Measurements from ENCODE around the gene STAT3. TPM values are rescaled to one million over a fixed set of nuclear protein-coding genes. Genes with fewer than 3 reads are reported as not detected.

Gene STAT3
- total RNA-seq, 2 experiments from 2014 or later: 276 to 286 TPM

DNA sequence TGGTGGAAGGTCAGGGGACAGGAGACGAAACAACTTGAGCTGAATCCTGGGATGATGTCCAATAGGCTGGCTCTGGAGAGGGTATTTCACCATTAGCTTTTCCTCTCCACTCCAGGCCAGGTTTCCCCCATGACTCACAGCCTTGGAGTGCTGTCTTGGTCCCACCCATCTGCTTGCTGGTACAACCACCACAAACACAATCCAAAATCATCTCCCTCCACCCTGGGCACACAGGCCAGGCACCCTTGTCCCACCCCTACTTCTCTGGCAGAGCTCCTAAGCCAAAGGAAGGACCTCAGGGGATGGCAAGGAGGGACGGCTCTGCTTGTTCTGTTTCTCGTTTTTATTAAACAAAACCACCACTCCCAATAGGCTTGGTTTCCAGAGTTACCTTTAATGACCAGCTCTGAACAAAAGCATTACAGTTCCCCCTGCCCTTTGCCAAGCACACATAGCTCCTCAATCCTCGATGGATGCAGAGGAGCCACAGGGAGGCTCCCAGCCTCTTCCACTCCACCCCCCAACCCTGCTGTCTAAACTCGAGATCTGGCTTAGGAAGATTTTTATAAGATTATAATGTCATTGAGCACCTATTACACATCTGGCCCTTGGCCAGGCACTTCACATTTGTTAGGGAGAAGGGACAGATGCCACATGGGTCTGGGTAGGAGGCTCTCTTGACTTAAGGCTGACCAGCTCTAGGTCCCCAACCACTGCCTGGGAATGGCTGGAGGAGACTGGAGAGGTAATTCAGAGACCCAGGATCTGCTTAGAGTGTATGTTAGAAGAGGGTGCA lies 21.5 kb upstream of the STAT3 start:
- Mint-ChIP-seq H3K27me3 (no peaks in the 10 kb centered on the region), H3K9me3 (no peaks in the 10 kb centered on the region), H3K36me3 (ENCODE audit: low read depth) (no peaks in the 10 kb centered on the region), H3K4me1 (ENCODE audit: low read depth) (peaks cover 16% of the 10 kb centered on the region), H3K4me3 (no peak overlapping the region), H3K27ac (no peak overlapping the region)
- CTCF ChIA-PET: interaction anchor here (1.1 to 32.2 kb wide), 6 partner anchors 17 to 228 kb away, joined by 3 to 968 read pairs (median 6); partner anchors contain the start of gene STAT3
- ATAC-seq (no peak), DNase-seq (no peak)
- intact Hi-C loops (cut with micrococcal nuclease): no loop called here
- TF ChIP-seq CTCF (IDR thresholded peaks at IDR 0.05): no peak
- POLR2A ChIA-PET: interaction anchor here (0.7 to 1.8 kb wide), 4 partner anchors 11 to 270 kb away, joined by 3 to 5 read pairs (median 4); no protein-coding TSS in a partner anchor

DNA sequence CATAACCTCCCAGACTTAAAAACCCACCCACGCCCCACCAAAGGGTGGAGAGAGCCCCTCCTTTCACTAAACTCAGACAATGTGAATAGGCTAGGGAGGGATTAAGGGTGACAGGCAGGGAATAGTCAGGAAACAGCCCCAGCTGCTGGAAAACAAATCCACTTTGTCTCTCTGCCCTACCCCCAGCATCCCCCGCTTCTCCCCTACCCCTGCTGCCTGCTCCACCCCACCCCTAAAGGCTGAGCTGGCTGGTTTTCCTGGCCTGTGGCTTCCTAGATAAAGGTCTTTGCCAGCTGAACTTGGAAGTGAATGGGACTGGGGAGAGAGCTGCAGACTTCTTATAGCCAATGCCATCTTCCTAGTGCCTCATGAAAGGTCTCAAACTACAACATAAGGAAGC lies 19.8 kb upstream of the STAT3 start:
- POLR2A ChIA-PET: interaction anchor here (1.0 kb wide), 1 partner anchor 119 kb away, joined by 3 read pairs; no protein-coding TSS in a partner anchor
- CTCF ChIA-PET: interaction anchor here (1.3 to 32.2 kb wide), 8 partner anchors 8 to 119 kb away, joined by 3 to 968 read pairs (median 8); partner anchors contain the start of gene STAT3
- TF ChIP-seq CTCF (IDR thresholded peaks at IDR 0.05): no peak
- Mint-ChIP-seq H3K27ac (no peak overlapping the region), H3K9me3 (no peaks in the 10 kb centered on the region), H3K4me3 (no peak overlapping the region), H3K36me3 (ENCODE audit: low read depth) (no peaks in the 10 kb centered on the region), H3K27me3 (no peaks in the 10 kb centered on the region), H3K4me1 (ENCODE audit: low read depth) (peaks cover 16% of the 10 kb centered on the region)
- DNase-seq (no peak), ATAC-seq (no peak)
- intact Hi-C loops (cut with micrococcal nuclease): no loop called here

DNA sequence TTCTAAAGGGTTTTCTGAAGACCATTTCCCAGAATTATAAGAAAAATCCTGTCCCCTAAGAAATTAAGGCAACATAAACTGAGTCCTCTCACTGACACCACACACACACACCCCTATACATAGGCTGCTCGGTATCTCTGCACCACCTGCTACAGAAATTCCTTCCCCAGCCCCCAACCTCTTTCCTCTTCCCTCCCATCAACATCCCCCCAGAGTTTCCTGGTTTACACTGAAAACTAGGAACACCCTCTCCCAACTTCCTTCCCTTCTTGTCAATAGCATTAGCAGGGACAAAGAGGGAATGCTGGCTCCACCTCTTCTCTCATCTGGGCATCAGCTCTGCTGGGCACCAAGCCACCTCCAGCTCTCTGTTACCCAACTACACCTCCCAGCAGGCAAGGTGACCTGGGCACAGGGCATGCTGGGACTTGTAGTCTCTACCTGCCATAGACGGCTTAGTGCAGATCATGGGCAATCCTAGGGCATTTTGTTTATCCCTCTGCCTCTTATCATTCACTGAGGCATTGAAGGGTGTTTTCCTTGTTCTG lies 19.1 kb upstream of the STAT3 start:
- Mint-ChIP-seq H3K27me3 (no peaks in the 10 kb centered on the region), H3K4me3 (no peak overlapping the region), H3K27ac (no peak overlapping the region), H3K9me3 (no peaks in the 10 kb centered on the region), H3K36me3 (ENCODE audit: low read depth) (no peaks in the 10 kb centered on the region), H3K4me1 (ENCODE audit: low read depth) (peaks cover 20% of the 10 kb centered on the region)
- ChIA-PET CTCF (interaction anchor here (1.0 to 32.2 kb wide), 27 partner anchors 7 to 390 kb away, joined by 3 to 968 read pairs (median 6); partner anchors contain the start of genes CAVIN1, DNAJC7, GHDC and STAT3), POLR2A (interaction anchor here (1.0 to 5.6 kb wide), 4 partner anchors 60 to 118 kb away, joined by 3 to 39 read pairs (median 5); no protein-coding TSS in a partner anchor)
- intact Hi-C loops (cut with micrococcal nuclease): loop anchor here (2.0 kb wide), 1 partner anchor 85 kb away; no protein-coding TSS in a partner anchor
- ATAC-seq: peak; percentile 83
- peak; percentile 77 for DNase-seq
- TF ChIP-seq CTCF (IDR thresholded peaks at IDR 0.05): no peak

GRCh38 chr17:42406615-42407288 lies 18.5 kb upstream of the STAT3 start:
- peaks cover 22% of the 10 kb centered on the region for H3K4me1 Mint-ChIP-seq (ENCODE audit: low read depth)
- DNase-seq (no peak), ATAC-seq (no peak)
- ChIA-PET POLR2A (interaction anchor here (0.9 to 5.6 kb wide), 7 partner anchors 45 to 118 kb away, joined by 3 to 39 read pairs (median 4); no protein-coding TSS in a partner anchor), CTCF (interaction anchor here (0.6 to 32.2 kb wide), 37 partner anchors 7 to 389 kb away, joined by 3 to 968 read pairs (median 5); partner anchors contain the start of genes CAVIN1, DNAJC7, GHDC and STAT3)
- H3K4me3 Mint-ChIP-seq: no peak overlapping the region
- no peak for TF ChIP-seq CTCF (IDR thresholded peaks at IDR 0.05)
- no peak overlapping the region for H3K27ac Mint-ChIP-seq
- intact Hi-C loops (cut with micrococcal nuclease): loop anchor here (2.0 kb wide), 1 partner anchor 84 kb away; no protein-coding TSS in a partner anchor
- H3K9me3 Mint-ChIP-seq: no peaks in the 10 kb centered on the region
- no peaks in the 10 kb centered on the region for H3K27me3 Mint-ChIP-seq
- H3K36me3 Mint-ChIP-seq (ENCODE audit: low read depth): no peaks in the 10 kb centered on the region

All from activated CD8-positive, alpha-beta T cell treated with anti-CD3 and anti-CD28 coated beads for 36 hours (primary cell).